ENCODE data around the gene SELENOO. TPM values are rescaled to one million over a fixed set of nuclear protein-coding genes. Genes with fewer than 3 reads are reported as not detected.

SELENOO gene
- total and polyA plus RNA-seq, 5 donors: 14.6 to 17.1 (median 15.6) TPM

DNA sequence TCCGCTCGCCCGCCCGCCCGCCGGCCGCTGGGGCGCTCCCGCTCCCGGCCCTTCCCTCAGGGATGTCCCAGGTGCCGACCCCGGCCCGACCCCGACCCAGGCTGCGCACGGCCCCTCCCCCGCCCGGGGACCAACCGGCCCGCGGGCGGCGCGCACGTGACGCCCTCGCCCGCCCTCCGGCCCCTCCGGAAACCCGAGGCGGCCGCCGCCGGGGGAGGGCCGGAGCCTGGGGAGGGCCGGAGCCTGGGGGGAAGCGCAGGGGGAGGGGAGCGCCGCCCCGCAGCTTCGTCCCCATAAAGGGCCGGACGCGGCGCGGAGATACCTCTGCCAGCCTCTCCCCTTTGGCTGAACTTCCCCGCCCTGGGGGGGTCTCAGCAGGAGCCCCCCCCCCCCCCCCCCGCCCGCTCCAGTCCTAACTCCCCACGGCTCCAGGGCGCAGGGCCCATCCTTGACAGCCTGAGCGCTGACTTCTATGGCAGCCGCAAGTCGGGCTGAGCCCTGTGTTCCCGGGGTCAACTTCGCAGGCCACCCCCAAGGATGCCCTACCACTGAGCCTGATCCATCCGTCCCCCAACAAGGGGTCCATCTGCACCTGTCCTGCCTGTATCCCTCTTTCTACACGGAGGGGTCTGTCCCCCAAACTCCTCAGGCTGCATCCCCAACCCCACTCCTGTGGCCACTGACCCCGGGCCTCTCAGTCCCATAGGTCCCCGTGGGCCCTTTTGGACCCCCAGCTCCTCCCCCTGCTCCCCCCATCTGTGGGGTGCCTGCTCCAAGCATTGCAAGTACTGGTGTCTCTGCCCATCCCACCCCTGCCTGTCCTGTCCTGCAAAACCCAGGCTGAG is 61.0 kb downstream of the SELENOO start, which contains the start of gene MAPK12:
TSS of gene MAPK12 (minus strand) at position 69 of the 845 bp plus-strand sequence. CDS start 174 bp downstream, outside the sequence.
- intact Hi-C loops (cut with DNase I): loop anchor here in 1 of 4 donors (5.0 kb wide), 2 partner anchors 65 to 80 kb away; partner anchors contain the start of genes DENND6B and PPP6R2
- peak within 1 kb of the TSS; percentile 68 for H3K4me3 ChIP-seq (ENCODE audit: low read length)
- DNase-seq: peak; percentile 54 to 83 (median 78)
- H3K4me1 ChIP-seq (ENCODE audit: control insufficient read depth, insufficient read depth, low read length): no peaks in the 10 kb centered on the region
- H3K27me3 ChIP-seq (ENCODE audit: control insufficient read depth, insufficient read depth): no peaks in the 10 kb centered on the region
- ATAC-seq: peak; percentile 5 to 53
- H3K27ac ChIP-seq (ENCODE audit: low read length): peak within 1 kb of the TSS; percentile 42
- no peaks in the 10 kb centered on the region for H3K9me3 ChIP-seq (ENCODE audit: control insufficient read depth, low read length)
- WGBS: 4% methylated on average over 61 of the region's 61 CpGs

DNA sequence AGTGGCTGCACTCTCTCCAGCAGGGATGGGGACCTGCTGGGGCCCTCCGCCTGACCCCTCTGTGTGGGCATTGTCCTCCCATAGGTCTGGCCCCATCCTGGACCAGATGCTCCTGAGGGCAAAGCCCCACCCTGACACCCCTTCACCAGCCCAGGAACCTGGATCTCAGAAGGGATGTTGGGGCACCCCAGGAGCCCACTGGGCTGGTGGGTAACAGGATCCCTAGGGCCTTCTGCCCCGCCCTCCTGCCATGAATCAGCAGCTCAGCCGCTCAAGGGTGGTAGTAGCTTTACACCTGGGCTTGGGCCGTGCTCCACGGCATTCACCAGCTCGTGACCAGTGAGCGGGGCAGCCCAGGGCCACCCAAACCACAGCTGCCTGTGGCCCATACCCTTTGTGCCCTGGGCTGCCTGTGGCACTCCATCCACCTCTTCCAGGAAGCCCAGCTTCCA is 61.7 kb downstream of the SELENOO start:
- intact Hi-C loops (cut with DNase I): loop anchor here in 1 of 4 donors (5.0 kb wide), 2 partner anchors 65 to 80 kb away; partner anchors contain the start of genes DENND6B and PPP6R2
- Histone ChIP-seq H3K9me3 (ENCODE audit: control insufficient read depth, low read length) (no peaks in the 10 kb centered on the region), H3K27ac (ENCODE audit: low read length) (no peak overlapping the region), H3K4me1 (ENCODE audit: control insufficient read depth, insufficient read depth, low read length) (no peaks in the 10 kb centered on the region), H3K4me3 (ENCODE audit: low read length) (no peak overlapping the region), H3K27me3 (ENCODE audit: control insufficient read depth, insufficient read depth) (no peaks in the 10 kb centered on the region)
- DNase-seq (no peak), ATAC-seq (no peak)
- 70% methylated on average over 7 of the region's 7 CpGs for whole genome bisulfite sequencing

GRCh38 chr22:50262973-50263617 is 62.3 kb downstream of the SELENOO start:
- Histone ChIP-seq H3K27ac (ENCODE audit: low read length) (no peak overlapping the region), H3K27me3 (ENCODE audit: control insufficient read depth, insufficient read depth) (no peaks in the 10 kb centered on the region), H3K4me1 (ENCODE audit: control insufficient read depth, insufficient read depth, low read length) (no peaks in the 10 kb centered on the region), H3K9me3 (ENCODE audit: control insufficient read depth, low read length) (no peaks in the 10 kb centered on the region), H3K4me3 (ENCODE audit: low read length) (no peak overlapping the region)
- DNase-seq (no peak), ATAC-seq (no peak)
- intact Hi-C loops (cut with DNase I): loop anchor here in 1 of 4 donors (5.0 kb wide), 2 partner anchors 64 to 79 kb away; partner anchors contain the start of genes DENND6B and PPP6R2
- 66% methylated on average over 9 of the region's 9 CpGs for WGBS

GRCh38 chr22:50264104-50264745 is 63.4 kb downstream of the SELENOO start:
- H3K27ac ChIP-seq (ENCODE audit: low read length): no peak overlapping the region
- no peak for ATAC-seq
- intact Hi-C loops (cut with DNase I): loop anchor here in 1 of 4 donors (5.0 kb wide), 2 partner anchors 63 to 78 kb away; partner anchors contain the start of genes DENND6B and PPP6R2
- no peak for DNase-seq
- no peaks in the 10 kb centered on the region for H3K4me1 ChIP-seq (ENCODE audit: control insufficient read depth, insufficient read depth, low read length)
- H3K27me3 ChIP-seq (ENCODE audit: control insufficient read depth, insufficient read depth): no peaks in the 10 kb centered on the region
- H3K4me3 ChIP-seq (ENCODE audit: low read length): no peak overlapping the region
- H3K9me3 ChIP-seq (ENCODE audit: control insufficient read depth, low read length): no peaks in the 10 kb centered on the region
- 90% methylated on average over 15 of the region's 15 CpGs for WGBS

- WGBS: 83% methylated on average over 15 of the region's 15 CpGs
- intact Hi-C loops (cut with DNase I): loop anchor here in 1 of 4 donors (5.0 kb wide), 2 partner anchors 62 to 77 kb away; partner anchors contain the start of genes DENND6B and PPP6R2
- H3K4me3 ChIP-seq (ENCODE audit: low read length): no peak overlapping the region
Observed at GRCh38 chr22:50264946-50265669, 64.3 kb downstream of the SELENOO start.

DNA sequence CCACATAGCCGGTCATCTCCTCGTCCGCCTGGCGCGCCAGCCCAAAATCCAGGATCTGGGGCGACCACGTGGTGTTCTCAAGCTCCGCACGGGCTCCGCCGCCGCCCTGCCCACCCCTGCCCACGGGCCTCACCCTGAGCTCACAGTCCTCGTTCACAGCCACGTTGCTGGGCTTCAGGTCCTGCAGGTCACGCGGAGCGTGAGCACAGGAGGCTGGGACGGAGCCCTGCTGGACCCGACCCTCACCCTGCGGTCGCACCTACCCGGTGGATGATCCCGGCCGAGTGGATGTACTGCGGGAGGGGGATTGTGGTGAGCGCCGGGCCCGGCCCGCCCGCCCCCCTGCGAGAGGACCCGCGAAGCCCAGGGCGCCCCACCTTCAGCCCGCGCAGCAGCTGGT is 66.2 kb downstream of the SELENOO start:
- Histone ChIP-seq H3K9me3 (ENCODE audit: control insufficient read depth, low read length) (no peaks in the 10 kb centered on the region), H3K4me1 (ENCODE audit: control insufficient read depth, insufficient read depth, low read length) (no peaks in the 10 kb centered on the region), H3K27ac (ENCODE audit: low read length) (no peak overlapping the region), H3K27me3 (ENCODE audit: control insufficient read depth, insufficient read depth) (no peaks in the 10 kb centered on the region), H3K4me3 (ENCODE audit: low read length) (no peak overlapping the region)
- intact Hi-C loops (cut with DNase I): no loop called here
- 58% methylated on average over 37 of the region's 37 CpGs for WGBS
- no peak for DNase-seq
- ATAC-seq: no peak

More at GRCh38 chr22:50264946-50265669, 64.3 kb downstream of the SELENOO start:
- Histone ChIP-seq H3K4me1 (ENCODE audit: control insufficient read depth, insufficient read depth, low read length) (no peaks in the 10 kb centered on the region), H3K27ac (ENCODE audit: low read length) (no peak overlapping the region), H3K9me3 (ENCODE audit: control insufficient read depth, low read length) (no peaks in the 10 kb centered on the region), H3K27me3 (ENCODE audit: control insufficient read depth, insufficient read depth) (no peaks in the 10 kb centered on the region)
- ATAC-seq: no peak
- no peak for DNase-seq

Other genes with a start within 250 kb of the SELENOO start
- 10 to 100 TPM; 39.9 to 55.8 (median 49.9) TPM for gene PIM3, start 240.2 kb upstream of the SELENOO start, total RNA-seq
- gene PIM3, start 240.2 kb upstream of the SELENOO start, polyA plus RNA-seq: 39.0 TPM
- gene IL17REL, start 188.2 kb upstream of the SELENOO start, total RNA-seq: under 1 TPM in 1 of 4 donors, not detected in 3; 0.06 TPM
- not detected for gene IL17REL, start 188.2 kb upstream of the SELENOO start, polyA plus RNA-seq
- not detected for gene TTLL8, start 142.7 kb upstream of the SELENOO start, total RNA-seq
- gene TTLL8, start 142.7 kb upstream of the SELENOO start, polyA plus RNA-seq: not detected
- gene MLC1, start 115.6 kb upstream of the SELENOO start, total RNA-seq: under 1 TPM in 3 of 4 donors, not detected in 1; 0.14 to 0.71 (median 0.14) TPM
- 1.2 TPM for gene MLC1, start 115.6 kb upstream of the SELENOO start, polyA plus RNA-seq
- gene MOV10L1, start 111.0 kb upstream of the SELENOO start, total RNA-seq: under 1 TPM; 0.29 to 0.62 (median 0.53) TPM
- 0.63 TPM for gene MOV10L1, start 111.0 kb upstream of the SELENOO start, polyA plus RNA-seq
- gene PANX2, start 30.3 kb upstream of the SELENOO start, total RNA-seq: 1 to 10 TPM in 2 of 4 donors, under 1 TPM in 2; 0.43 to 2.1 (median 1.3) TPM
- gene PANX2, start 30.3 kb upstream of the SELENOO start, polyA plus RNA-seq: 0.68 TPM
- gene TRABD, start 15.1 kb upstream of the SELENOO start, total RNA-seq: 10 to 100 TPM; 16.7 to 23.2 (median 20.7) TPM
- 25.5 TPM for gene TRABD, start 15.1 kb upstream of the SELENOO start, polyA plus RNA-seq
- 10 to 100 TPM; 20.6 to 22.8 (median 22.6) TPM for gene TUBGCP6, start 44.0 kb downstream of the SELENOO start, total RNA-seq
- 20.4 TPM for gene TUBGCP6, start 44.0 kb downstream of the SELENOO start, polyA plus RNA-seq
- 10 to 100 TPM in 2 of 4 donors, 1 to 10 TPM in 2; 8.7 to 13.5 (median 11.6) TPM for gene HDAC10, start 50.3 kb downstream of the SELENOO start, total RNA-seq
- 11.6 TPM for gene HDAC10, start 50.3 kb downstream of the SELENOO start, polyA plus RNA-seq
- gene MAPK12, start 60.7 kb downstream of the SELENOO start, total RNA-seq: 10 to 100 TPM; 10.5 to 14.8 (median 11.2) TPM
- 15.2 TPM for gene MAPK12, start 60.7 kb downstream of the SELENOO start, polyA plus RNA-seq
- gene MAPK11, start 69.4 kb downstream of the SELENOO start, total RNA-seq: 1 to 10 TPM; 6.4 to 7.9 (median 7.4) TPM
- gene MAPK11, start 69.4 kb downstream of the SELENOO start, polyA plus RNA-seq: 8.8 TPM
- gene PLXNB2, start 106.6 kb downstream of the SELENOO start, total RNA-seq: 100 to 1,000 TPM in 1 of 4 donors, 10 to 100 TPM in 3; 80.7 to 110 (median 90.6) TPM
- 60.0 TPM for gene PLXNB2, start 106.6 kb downstream of the SELENOO start, polyA plus RNA-seq
- 1 to 10 TPM; 2.0 to 3.1 (median 2.5) TPM for gene DENND6B, start 126.0 kb downstream of the SELENOO start, total RNA-seq
- gene DENND6B, start 126.0 kb downstream of the SELENOO start, polyA plus RNA-seq: 2.4 TPM
- 10 to 100 TPM; 40.1 to 50.2 (median 44.6) TPM for gene PPP6R2, start 142.3 kb downstream of the SELENOO start, total RNA-seq
- gene PPP6R2, start 142.3 kb downstream of the SELENOO start, polyA plus RNA-seq: 36.2 TPM